ENCODE data around the gene NELL1. TPM values are rescaled to one million over a fixed set of nuclear protein-coding genes. Genes with fewer than 3 reads are reported as not detected.

Gene NELL1
- total RNA-seq, 2 experiments from 2014 or later = not detected

- H3K4me1 ChIP-seq (ENCODE audit: insufficient read depth, low read length) = no peaks in the 10 kb centered on the region
- ChIA-PET POLR2A (no interaction called here), CTCF (no interaction called here)
- H3K9me3 Mint-ChIP-seq = no peaks in the 10 kb centered on the region
- no peak for DNase-seq
- H3K4me3 Mint-ChIP-seq = no peak overlapping the region
- H3K4me3 ChIP-seq (ENCODE audit: low read length) = no peak overlapping the region
- intact Hi-C loops (cut with DNase I, micrococcal nuclease) = loop anchor here in 1 of 2 experiments (10.0 kb wide), 1 partner anchor 552 kb away; no protein-coding TSS in a partner anchor
- ATAC-seq (ENCODE audit: poor library complexity) = no peak
- H3K36me3 ChIP-seq (ENCODE audit: insufficient read depth, low read length) = no peaks in the 10 kb centered on the region
- H3K9me3 ChIP-seq (ENCODE audit: control insufficient read depth in 1 of 2, insufficient read depth in 1 of 2, low read length in 2 of 2) = no peaks in the 10 kb centered on the region
- no peaks in the 10 kb centered on the region for H3K36me3 Mint-ChIP-seq (ENCODE audit: low read depth)
- H3K27me3 Mint-ChIP-seq = peaks cover 55% of the 10 kb centered on the region
- H3K27ac Mint-ChIP-seq = no peak overlapping the region
- no peak overlapping the region for H3K27ac ChIP-seq (ENCODE audit: low read depth in 1 of 2, low read length in 2 of 2)
- no peak for TF ChIP-seq CTCF (IDR thresholded peaks at IDR 0.05)
- H3K4me1 Mint-ChIP-seq (ENCODE audit: low read depth) = no peaks in the 10 kb centered on the region
- H3K27me3 ChIP-seq (ENCODE audit: control insufficient read depth in 1 of 2, insufficient read depth in 2 of 2, low read length in 2 of 2) = peaks cover 7 to 21% of the 10 kb centered on the region in 2 experiments
Measured at GRCh38 chr11:20676658-20677057, 7.3 kb downstream of the NELL1 start.

- Histone ChIP-seq H3K4me3 (ENCODE audit: low read length) (no peak overlapping the region), H3K4me1 (ENCODE audit: insufficient read depth, low read length) (no peaks in the 10 kb centered on the region), H3K27me3 (ENCODE audit: control insufficient read depth in 1 of 2, insufficient read depth in 2 of 2, low read length in 2 of 2) (no peaks in the 10 kb centered on the region), H3K9me3 (ENCODE audit: control insufficient read depth in 1 of 2, insufficient read depth in 1 of 2, low read length in 2 of 2) (no peaks in the 10 kb centered on the region), H3K36me3 (ENCODE audit: insufficient read depth, low read length) (no peaks in the 10 kb centered on the region), H3K27ac (ENCODE audit: low read depth in 1 of 2, low read length in 2 of 2) (no peak overlapping the region)
- H3K27ac Mint-ChIP-seq = no peak overlapping the region
- TF ChIP-seq CTCF (IDR thresholded peaks at IDR 0.05) = no peak
- H3K36me3 Mint-ChIP-seq (ENCODE audit: low read depth) = no peaks in the 10 kb centered on the region
- H3K4me3 Mint-ChIP-seq = no peak overlapping the region
- intact Hi-C loops (cut with DNase I, micrococcal nuclease) = no loop called here
- ChIA-PET POLR2A (no interaction called here), CTCF (no interaction called here)
- DNase-seq = no peak
- H3K27me3 Mint-ChIP-seq = no peaks in the 10 kb centered on the region
- H3K4me1 Mint-ChIP-seq (ENCODE audit: low read depth) = no peaks in the 10 kb centered on the region
- ATAC-seq (ENCODE audit: poor library complexity) = no peak
- H3K9me3 Mint-ChIP-seq = no peaks in the 10 kb centered on the region
Measured at GRCh38 chr11:20688761-20689160, 19.4 kb downstream of the NELL1 start.

- H3K27ac Mint-ChIP-seq = no peak overlapping the region
- ChIA-PET CTCF (no interaction called here), POLR2A (no interaction called here)
- no peaks in the 10 kb centered on the region for H3K27me3 Mint-ChIP-seq
- DNase-seq = no peak
- no peak overlapping the region for H3K27ac ChIP-seq (ENCODE audit: low read depth in 1 of 2, low read length in 2 of 2)
- ATAC-seq (ENCODE audit: poor library complexity) = no peak
- H3K36me3 Mint-ChIP-seq (ENCODE audit: low read depth) = no peaks in the 10 kb centered on the region
- no peaks in the 10 kb centered on the region for H3K4me1 ChIP-seq (ENCODE audit: insufficient read depth, low read length)
- no peak for TF ChIP-seq CTCF (IDR thresholded peaks at IDR 0.05)
- peaks cover 11% of the 10 kb centered on the region for H3K9me3 Mint-ChIP-seq
- H3K36me3 ChIP-seq (ENCODE audit: insufficient read depth, low read length) = no peaks in the 10 kb centered on the region
- intact Hi-C loops (cut with DNase I, micrococcal nuclease) = no loop called here
- H3K4me1 Mint-ChIP-seq (ENCODE audit: low read depth) = no peaks in the 10 kb centered on the region
- no peaks in the 10 kb centered on the region for H3K27me3 ChIP-seq (ENCODE audit: control insufficient read depth in 1 of 2, insufficient read depth in 2 of 2, low read length in 2 of 2)
- peaks cover 0 to 6% of the 10 kb centered on the region in 2 experiments for H3K9me3 ChIP-seq (ENCODE audit: control insufficient read depth in 1 of 2, insufficient read depth in 1 of 2, low read length in 2 of 2)
- no peak overlapping the region for H3K4me3 Mint-ChIP-seq
- no peak overlapping the region for H3K4me3 ChIP-seq (ENCODE audit: low read length)
Measured at GRCh38 chr11:20707876-20708275, 38.5 kb downstream of the NELL1 start.
